HG02623 (cell line): ENCODE measurements around the gene RPL31.

ENCODE experiments used
- ATAC-seq: cut with Tn5 transposase; IDR thresholded peaks from one replicate; pipeline ENCODE4 v1.9.1; 2021; ENCODE audit warnings: moderate library complexity; ENCODE audit not compliant: unreplicated experiment

Gene RPL31

DNA sequence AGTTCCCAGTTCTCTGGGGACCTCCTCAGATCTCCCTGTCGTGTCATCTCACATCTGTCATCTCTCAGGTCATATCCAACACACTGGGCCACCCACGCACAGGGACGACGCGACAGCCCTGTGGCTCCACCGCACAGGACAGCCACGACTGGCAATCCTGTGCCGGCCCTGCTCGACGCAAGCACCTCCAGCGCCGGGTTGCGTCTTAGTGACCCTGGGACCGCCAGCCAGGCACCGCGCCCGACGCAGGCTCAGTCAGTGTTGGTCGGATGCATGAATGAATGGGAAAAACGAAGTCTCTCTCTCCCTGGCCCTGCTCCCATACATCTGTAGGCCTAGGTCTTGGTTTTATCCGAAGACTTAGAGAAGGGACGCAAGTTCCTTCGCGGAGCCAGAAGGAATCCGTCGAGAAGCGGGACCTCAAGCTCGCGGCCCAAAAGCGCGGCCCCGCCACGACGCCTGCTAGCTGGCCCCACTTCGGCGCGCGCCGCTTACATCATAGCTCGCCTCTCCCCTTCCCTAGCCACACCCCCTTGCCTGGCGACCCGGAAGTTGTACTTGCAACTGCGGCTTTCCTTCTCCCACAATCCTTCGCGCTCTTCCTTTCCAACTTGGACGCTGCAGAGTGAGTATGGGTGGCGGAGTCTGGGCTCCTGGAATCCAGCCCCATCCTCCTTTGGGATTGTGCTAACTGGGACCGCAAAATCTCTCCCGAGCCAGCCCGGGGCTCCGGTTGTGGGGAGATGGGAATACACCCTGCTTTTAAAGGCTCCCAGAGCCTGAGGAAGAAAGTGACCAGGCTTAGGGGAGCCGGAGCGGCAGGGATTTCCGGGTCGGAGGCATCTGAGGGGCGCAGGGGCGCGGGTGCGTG lies at the start of gene RPL31:
RPL31 (plus strand) TSS at position 599 of the 871 bp plus-strand sequence. CDS start 413 bp downstream, outside the sequence.
- peak; percentile 97 for ATAC-seq

DNA sequence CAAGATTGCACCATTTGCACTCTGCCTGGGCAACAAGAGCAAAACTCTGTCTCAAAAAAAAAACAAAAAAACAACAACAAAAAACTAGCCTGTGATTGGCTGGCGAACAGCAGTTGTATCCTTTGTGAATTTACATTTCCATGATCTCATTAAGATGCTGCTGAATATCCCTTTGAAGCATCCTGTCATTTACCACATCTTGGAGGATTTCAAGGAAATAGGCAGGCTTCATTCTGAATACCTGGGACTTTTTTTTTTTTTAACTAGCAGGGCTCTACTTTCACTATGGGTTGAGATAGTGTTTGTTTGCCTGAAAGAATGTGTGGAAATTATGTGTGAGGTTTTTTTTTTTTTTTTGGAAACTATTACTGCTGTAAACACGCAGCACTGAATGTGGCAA lies 49.6 kb upstream of the RPL31 start:
- ATAC-seq, result no peak

DNA sequence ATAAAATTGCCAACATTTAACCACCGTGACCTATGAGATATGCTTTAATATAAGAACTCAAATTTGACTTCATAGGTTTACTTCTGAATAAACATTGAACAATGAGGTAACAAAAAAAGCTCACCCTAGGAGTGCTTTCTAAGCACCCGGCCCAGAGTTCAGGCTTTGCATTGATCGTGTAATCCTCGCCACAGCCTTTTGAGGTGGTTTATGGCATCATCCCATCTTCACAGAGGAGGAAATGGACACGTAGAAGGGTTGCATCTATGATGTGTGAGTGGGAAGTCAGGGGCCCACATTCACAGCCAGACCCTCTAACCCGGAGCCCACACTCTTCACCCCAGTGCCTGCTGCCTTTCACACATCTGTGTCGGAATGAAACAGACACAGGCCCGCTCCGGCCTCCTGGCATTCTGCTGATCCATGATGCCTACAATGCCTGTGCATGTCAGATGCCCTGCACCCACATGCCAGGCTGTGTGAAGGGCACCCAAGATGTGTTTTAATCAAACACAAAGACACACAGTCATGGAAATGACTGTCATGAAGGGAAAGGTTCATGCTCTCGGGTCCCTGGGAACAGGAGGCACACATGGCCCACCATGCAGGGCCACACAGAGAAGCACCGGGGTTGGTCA lies 48.6 kb upstream of the RPL31 start:
- ATAC-seq, result no peak

DNA sequence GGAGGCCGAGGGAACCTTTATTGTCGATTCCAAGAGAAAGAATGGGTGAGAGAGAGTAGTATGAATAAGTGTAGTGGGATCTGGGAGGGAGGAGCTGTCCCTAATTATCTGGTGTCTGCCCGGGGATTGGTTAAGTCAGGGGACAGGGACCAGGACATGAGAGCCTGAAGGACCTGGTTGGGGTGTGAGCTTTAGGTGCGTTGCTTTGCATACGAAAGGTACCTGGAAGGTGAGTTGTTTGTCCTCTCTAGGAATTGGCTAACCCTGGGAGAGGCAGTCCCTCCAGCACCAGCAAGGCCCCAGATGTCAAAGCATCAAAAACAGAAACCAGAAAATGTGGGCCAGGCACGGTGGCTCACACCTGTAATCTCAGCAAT lies 48.1 kb upstream of the RPL31 start:
- ATAC-seq, result no peak

DNA sequence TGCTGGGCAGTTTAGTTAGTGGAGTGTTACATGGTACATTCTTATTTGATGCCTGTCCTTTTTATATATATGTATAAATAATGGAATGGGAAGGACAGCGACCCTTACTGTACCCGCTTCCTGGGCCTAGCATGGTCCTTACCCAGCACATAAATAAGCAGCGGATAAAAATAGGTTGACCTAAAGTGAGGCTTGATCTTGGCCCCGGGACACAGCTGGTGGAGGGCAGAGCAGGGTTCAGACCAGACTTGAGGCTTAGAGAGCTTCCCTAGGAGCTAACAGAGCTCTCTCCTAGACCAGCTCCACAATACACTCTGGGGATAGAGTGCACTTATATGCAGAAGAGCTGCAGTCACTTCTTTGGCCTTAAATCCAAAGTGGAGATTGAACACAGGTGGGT lies 46.9 kb upstream of the RPL31 start:
- no peak for ATAC-seq

DNA sequence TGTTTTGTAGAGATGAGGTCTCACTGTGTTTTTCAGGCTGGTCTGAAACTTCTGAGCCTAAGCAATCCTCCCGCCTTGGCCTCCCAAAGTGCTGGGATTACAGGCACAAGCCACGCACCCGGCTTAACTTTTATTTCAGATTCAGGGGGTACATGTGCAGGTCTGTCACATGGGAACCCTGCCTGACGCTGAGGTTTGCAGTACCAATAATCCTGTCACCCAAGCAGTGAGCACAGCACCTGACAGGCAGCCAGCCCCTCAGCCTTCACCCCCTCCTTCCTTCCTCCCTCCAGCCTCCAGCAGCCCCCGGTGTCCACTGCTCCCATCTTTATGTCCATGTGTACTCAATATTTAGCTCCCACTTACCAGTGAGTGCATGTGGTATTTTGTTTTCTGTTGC lies 46.0 kb upstream of the RPL31 start:
- no peak for ATAC-seq

DNA sequence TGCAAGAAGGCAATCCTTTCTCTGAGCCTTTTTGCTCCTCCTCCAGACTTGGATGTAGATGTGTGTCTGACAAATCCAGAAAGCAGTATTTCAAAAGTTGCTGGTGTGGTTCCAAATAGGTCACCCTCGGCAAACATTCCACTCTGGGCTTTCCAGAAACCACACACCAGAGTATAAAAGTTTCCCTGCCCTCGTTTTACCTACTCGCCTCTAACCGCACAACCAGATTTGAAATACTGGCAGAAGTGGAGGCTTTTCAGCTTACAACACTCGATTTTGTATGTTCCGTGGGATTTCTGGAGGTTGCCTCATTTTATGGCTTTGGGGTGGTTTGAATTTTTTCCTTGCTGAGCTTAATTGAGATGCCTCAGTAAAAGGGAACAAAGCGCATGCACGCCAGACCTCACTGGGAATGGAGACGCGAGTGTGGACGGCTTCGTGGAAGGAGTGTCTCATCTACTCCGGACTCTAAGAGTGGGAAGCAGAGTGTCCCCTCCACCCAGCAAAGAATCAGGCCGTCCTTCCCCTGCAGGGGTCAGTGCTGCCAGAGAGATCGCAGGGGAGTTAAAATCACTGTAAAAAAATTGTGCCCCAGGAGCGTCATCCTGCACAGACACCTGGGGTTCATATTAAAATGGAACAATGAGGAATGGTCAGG lies 44.0 kb upstream of the RPL31 start:
- ATAC-seq, result no peak

DNA sequence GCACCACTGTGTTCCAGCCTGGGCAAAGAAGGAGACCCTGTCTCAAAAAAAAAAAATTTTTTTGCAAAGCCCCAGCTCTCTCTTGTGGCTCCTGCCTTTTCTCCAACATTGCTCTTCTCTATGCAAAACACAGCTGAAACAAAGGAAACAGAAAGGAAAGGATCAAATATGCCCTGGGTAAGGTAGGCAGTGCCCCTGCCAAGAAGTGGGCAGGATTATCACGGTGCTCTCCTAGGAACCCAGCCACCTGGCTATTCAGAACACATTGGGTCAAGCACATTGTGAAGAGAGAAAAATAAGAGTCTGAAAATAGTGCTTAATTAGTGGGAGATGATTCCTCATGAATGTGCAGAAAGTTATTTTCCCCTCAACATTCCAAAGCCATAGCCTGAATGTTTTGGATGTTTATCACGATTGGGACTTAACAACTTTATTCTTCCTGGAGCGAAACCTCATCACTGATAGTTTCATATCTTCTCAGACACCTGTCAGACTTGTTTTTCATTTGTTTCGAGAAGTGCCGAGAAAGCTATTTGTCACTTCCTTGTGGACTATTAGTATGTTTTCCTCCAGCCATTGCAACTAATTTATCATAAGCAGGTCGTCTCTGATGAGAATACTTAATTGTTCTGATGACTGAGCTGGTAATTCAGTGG lies 42.7 kb upstream of the RPL31 start:
- no peak for ATAC-seq

DNA sequence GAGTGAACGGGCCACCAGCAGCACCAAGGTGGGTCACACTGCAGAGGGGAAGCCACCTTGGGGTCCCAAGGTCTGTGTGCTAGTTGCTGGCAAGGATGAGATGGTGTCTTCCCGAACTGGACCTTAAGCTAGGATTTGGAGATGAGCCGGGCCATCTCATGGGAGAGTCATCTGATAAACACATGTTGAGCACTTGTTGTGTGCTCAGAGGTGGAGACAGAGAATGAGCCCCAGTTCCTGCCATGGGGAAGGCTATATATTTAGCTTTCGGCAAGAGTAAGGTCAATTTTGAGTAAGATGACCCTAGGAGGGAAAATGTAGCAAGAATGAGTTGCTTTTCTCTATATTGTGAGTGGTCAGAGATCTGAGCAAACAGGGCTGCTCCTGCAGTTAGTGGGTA lies 41.4 kb upstream of the RPL31 start:
- ATAC-seq, result no peak

DNA sequence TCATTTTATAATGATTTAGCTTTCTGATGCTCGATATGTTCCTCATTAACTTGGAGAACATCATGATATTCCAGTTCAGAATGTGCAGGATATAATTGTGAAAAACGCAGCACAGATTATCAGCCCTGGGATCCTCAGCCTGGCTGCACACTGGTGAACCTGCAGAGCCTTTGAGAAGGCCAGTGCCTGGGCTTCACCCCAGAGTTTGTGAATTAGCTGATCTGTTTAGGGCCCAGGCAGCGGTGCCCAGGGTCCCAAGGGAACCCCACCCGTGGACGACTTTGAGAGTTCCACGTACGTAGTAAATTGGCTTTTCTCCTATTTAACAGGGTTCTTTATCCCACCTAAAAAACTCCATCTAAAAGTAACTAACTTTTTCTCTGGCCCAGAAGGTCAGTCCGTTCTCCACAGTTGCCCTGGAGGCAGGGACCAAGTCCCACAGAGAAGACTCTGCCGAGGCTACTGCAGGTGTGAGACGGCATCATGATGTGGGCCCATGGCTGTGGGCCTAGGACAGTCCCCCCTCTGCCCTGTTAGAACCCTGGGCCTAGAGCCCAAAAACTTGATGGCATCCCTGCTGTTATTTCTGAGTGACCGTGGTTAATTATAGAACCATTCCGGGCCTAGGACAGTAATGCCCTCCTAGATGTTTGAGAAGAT lies 39.6 kb upstream of the RPL31 start:
- ATAC-seq, result no peak

DNA sequence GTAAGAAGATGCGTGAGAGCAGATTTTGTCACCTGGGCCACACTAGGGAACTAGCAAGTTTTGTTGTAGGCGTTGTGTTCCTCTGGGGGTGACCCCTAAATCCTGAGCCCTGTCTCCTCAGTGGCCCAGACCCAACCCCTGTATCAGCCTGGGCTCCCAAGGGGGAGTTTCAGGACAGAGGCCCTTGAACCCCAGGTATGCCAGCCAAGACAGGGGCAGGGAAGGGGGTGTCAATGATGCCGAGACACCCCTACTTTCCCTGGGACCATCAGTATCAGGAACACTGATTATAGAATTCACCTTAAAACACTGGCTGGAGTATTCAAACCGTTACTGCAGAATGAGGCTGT lies 39.1 kb upstream of the RPL31 start:
- no peak for ATAC-seq

DNA sequence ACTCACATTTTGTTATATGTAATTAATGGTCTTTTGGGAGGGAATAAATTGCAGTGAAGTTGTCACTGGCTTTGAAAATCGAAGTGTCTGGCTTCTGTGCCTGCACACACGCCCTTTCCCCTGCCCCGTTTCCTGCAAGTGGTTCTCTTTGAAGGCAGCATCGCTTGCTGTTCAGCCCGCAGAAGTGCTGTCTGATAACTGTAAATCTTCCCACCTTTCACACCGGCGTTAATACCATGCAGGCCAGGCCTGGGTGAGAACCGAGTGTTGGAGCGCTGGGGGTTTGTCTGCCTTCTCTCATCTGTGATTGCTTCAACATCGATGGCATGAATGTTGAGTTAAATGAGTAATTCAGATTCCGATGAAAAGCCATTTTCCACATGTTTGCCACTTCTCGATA lies 37.9 kb upstream of the RPL31 start:
- ATAC-seq, result no peak

DNA sequence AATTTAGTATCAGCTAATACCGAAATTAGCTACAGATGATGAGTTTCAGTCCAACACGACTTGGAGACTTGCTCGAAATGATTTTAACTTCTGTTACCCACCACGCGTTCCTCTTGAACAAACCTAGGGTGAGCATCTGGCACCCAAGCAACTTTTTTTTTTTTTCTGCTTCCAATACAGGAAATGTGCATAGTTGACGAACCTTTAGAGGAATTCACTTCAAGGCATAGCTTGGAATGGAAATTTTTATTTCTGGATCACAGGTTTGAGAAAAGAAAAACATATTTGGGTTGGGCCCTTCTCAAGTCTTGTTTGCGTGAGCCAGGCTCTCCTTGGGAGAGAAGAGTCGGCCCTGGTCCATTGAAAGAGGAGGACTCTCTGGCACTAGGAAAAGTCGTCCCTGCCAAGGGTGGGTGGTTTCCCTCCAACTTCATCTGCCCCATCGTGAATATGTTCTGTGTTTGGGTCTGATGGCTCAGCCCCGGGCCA lies 37.4 kb upstream of the RPL31 start:
- no peak for ATAC-seq

DNA sequence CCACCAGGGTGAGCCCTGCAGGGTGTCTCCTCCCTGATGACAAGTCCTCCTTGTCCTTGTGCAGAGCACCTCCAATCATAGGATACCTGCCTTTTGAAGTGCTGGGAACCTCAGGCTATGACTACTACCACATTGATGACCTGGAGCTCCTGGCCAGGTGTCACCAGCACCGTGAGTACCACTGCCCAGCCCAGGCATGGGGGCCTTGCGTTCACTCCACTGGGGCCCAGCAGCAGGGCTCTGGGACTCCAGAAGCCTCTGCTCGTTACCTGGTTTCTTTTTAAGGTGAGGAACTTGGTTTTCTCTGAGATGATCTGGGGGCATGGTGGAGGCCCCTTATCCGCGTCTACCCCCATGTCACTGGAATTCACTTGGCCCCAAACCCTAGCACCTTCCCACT lies 36.5 kb upstream of the RPL31 start:
- no peak for ATAC-seq

DNA sequence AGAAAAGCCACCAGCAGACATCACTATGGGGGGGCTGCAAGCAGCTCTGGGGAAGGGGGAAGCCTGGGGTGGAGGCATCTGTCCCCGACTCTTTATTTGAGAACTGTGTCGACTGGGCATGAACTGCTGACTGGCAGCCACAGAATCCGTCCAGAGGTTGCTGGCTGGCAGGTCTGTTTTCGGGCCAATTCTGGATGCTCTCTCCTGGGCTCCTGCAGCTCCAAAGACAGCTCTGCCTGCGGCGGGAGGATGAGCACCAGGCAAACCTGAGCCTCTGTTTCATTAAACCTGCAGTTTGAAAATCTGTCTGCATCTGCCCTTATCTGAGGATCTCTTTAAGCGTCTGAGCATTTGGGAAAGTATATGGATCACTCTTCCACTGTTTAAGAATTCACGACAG lies 34.4 kb upstream of the RPL31 start:
- ATAC-seq, result no peak

DNA sequence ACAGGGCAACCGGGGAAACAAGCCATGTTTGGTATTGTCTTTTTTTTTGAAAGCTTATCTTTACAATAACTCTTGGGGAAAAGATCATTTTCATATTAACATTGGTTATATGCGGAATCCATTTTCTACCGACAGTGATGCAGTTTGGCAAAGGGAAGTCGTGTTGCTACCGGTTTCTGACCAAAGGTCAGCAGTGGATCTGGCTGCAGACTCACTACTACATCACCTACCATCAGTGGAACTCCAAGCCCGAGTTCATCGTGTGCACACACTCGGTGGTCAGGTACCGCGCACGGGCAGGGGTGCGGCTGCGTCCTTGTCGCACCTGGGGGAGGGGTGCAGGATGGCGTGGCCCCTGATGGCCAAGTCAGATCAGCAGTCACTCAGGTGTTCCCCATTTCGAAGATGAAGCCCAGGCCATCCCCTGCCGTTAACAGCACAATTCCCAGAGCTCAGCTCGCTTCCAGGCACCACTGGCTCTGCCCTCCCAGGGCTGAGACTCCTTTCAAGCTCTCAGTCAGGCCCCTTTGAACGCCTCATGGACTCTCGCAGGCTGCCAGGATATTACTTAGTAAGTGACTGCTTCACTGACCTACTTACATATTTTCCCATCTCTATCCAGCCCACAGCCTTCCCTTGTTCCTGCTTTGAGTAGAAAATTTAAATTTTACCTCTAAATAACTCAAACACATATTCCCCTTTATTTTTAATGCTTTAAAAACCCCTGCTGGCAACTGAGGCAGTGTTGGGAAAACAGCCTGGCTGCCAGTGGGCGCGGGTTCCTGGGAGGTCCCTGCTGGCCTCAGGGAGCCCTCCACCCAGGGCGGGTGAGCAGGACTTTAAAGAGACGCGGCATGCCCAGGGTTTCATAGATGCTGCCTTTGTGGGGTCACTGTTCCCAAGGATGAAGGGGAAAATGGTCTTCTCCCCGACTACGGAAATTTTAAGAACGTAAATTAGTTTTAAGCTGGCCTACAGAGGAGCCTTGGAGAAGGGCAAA lies 33.6 kb upstream of the RPL31 start:
- no peak for ATAC-seq

DNA sequence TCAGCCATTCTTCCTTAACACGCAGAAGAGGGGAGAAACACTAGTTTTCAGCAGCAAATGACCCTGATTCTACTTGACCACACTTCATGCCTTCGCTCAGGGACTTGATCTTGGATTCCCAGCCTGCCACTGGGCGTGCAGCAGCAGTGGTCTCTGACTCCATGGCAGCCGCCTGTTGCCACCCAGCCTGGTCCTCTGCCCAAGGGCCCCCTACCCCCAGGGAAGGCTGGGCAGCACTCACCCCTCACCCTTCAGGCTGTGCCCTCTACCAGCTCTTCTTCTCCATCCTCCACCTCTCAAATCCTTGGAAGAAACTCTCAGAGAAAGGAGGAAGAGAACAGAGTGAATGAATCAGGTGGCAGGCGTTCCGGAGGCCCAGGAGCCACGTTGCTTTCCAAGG lies 32.1 kb upstream of the RPL31 start:
- no peak for ATAC-seq

DNA sequence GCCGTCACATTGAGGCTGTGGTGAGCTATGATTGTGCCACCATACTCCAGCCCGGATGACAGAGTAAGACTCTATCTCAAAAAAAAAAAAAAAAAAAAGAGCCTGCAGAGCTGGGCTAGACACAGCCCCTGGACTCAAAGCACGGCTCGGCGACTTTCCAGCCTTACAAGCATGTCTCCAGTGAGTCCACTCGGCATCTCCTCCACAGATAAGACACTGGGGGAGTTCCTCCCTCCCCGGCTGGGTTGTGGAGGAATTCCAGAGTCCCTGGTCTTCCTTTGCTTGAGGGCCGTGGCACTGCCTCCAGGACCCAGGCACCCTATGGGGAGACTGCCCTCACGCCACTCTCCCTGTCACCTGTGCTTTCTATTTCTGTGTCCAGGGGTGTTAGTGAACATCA lies 30.9 kb upstream of the RPL31 start:
- no peak for ATAC-seq

DNA sequence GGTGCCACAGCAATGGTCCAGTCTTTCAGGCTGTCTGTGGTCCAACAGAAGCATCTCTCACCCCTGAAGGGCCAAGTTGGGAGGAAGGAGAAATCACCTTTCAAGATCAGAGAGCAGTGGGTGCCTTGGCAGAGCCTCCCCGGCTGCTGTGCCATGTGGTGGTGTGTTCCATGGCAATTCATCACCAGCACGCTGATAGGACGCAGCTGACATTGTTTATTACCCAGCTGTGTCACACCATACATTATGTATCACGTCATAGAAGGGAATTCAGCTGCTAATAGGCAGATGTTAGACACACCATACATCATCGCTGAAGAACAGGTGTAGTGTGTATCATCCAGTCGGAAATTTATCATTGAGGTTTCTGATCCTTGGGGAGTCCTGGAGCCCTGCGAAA lies 29.6 kb upstream of the RPL31 start:
- no peak for ATAC-seq
